Nephron progenitor cell (in vitro differentiated cells): Measurements from ENCODE around the gene ENOSF1.

Experiments
- DNase-seq: peaks from one replicate; pipeline ENCODE4 v3.0.0; 2021
- H3K27ac Mint-ChIP-seq: 2 replicates; pipeline ENCODE4 v1.8.0; 2021; ENCODE audit warnings: mild to moderate bottlenecking, moderate library complexity, mixed read lengths
- H3K27me3 Mint-ChIP-seq: 2 replicates; pipeline ENCODE4 v1.8.0; 2021; ENCODE audit warnings: mild to moderate bottlenecking, low read depth, mixed read lengths; ENCODE audit not compliant: poor library complexity
- H3K36me3 Mint-ChIP-seq: 2 replicates; pipeline ENCODE4 v1.8.0; 2021; ENCODE audit warnings: low read depth, mixed read lengths
- H3K4me1 Mint-ChIP-seq: 2 replicates; pipeline ENCODE4 v1.8.0; 2021; ENCODE audit warnings: mixed read lengths
- H3K4me3 Mint-ChIP-seq: 2 replicates; pipeline ENCODE4 v1.8.0; 2021; ENCODE audit warnings: mild to moderate bottlenecking, moderate library complexity, mixed read lengths
- H3K9me3 Mint-ChIP-seq: 2 replicates; pipeline ENCODE4 v1.8.0; 2021; ENCODE audit warnings: mild to moderate bottlenecking, moderate library complexity, mixed read lengths
- TF ChIP-seq, protein P1 (sequence below): fragments of 200-600 bp; sonication (generic); IDR thresholded peaks from 2 replicates; pipeline ENCODE4 v1.5.0; 2021; ENCODE audit warnings: antibody characterized with exemption

Gene ENOSF1

DNA sequence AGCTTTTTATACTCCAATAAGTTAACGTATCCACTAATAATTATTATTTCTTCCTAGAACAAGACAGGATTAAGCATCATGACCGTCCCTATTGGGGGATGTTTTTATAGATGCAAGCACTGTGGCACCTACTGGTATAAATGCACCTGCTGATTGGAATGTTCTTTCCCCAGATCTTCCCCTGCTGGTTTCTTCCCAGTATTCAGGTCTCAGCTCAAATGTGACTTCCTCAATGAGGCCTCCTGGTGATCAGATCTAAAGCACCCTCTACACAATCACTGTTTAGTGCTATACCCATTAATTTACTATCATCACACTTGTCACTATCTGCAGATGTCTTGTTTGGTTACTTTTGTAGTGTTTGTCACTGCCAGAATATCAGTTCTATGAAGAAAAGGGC lies 58.9 kb downstream of the ENOSF1 start:
- Mint-ChIP-seq H3K4me3 (no peak overlapping the region), H3K9me3 (peaks cover 12% of the 10 kb centered on the region), H3K27ac (no peak overlapping the region), H3K27me3 (peaks cover under 1% of the 10 kb centered on the region), H3K4me1 (peaks cover 4% of the 10 kb centered on the region), H3K36me3 (peaks cover 9% of the 10 kb centered on the region)
- DNase-seq: no peak
- TF ChIP-seq, protein P1, sequence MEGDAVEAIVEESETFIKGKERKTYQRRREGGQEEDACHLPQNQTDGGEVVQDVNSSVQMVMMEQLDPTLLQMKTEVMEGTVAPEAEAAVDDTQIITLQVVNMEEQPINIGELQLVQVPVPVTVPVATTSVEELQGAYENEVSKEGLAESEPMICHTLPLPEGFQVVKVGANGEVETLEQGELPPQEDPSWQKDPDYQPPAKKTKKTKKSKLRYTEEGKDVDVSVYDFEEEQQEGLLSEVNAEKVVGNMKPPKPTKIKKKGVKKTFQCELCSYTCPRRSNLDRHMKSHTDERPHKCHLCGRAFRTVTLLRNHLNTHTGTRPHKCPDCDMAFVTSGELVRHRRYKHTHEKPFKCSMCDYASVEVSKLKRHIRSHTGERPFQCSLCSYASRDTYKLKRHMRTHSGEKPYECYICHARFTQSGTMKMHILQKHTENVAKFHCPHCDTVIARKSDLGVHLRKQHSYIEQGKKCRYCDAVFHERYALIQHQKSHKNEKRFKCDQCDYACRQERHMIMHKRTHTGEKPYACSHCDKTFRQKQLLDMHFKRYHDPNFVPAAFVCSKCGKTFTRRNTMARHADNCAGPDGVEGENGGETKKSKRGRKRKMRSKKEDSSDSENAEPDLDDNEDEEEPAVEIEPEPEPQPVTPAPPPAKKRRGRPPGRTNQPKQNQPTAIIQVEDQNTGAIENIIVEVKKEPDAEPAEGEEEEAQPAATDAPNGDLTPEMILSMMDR: no peak

DNA sequence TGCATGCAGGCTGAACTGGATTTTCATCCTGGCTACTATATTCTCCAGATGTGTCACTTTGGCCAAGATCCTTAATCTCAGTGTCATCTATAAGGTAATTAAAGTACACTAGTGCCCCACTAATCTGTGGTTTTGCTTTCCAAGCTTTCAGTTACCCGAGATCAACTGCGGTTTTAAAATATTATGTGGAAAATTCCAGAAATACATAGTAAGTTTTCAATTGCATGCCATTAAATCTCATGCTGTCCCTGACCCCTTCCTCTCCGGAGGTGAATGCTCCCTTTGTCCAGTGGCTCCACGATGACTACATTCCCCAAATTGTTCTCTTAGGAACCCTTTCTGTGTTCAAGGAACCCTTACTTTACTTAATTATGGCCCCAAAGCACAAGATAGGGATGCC lies 60.3 kb downstream of the ENOSF1 start:
- Mint-ChIP-seq H3K4me1 (no peaks in the 10 kb centered on the region), H3K9me3 (peaks cover 12% of the 10 kb centered on the region), H3K4me3 (no peak overlapping the region), H3K27ac (no peak overlapping the region), H3K36me3 (peaks cover 5% of the 10 kb centered on the region), H3K27me3 (no peaks in the 10 kb centered on the region)
- no peak for DNase-seq
- TF ChIP-seq, protein P1: no peak

DNA sequence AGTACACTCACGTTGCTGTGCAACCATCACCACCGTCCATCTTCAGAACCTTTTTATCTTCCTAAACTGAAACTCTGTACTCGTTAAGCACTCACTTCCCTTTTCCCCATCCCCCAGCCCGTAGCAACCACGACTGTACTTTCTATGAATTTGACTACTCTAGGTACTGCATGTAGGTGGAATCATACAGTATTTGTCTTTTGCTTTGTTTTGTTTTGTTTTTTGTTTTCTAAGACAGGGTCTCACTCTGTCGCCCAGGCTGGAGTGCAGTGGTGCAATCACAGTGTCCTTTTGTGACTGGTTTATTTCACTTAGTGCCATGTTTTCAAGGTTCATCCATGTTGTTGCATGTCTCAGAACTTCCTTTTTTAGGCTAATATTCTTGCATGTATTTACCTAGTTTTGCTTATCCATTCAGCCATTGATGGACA lies 62.0 kb downstream of the ENOSF1 start:
- Mint-ChIP-seq H3K4me1 (no peaks in the 10 kb centered on the region), H3K27ac (peak overlapping the region; percentile 10), H3K27me3 (no peaks in the 10 kb centered on the region), H3K4me3 (no peak overlapping the region), H3K9me3 (peaks cover 2% of the 10 kb centered on the region), H3K36me3 (peaks cover 2% of the 10 kb centered on the region)
- TF ChIP-seq, protein P1: no peak
- DNase-seq: no peak

GRCh38 chr18:649341-649740 lies 63.1 kb downstream of the ENOSF1 start:
- DNase-seq: no peak
- TF ChIP-seq, protein P1: no peak
- H3K4me3 Mint-ChIP-seq: no peak overlapping the region
- H3K36me3 Mint-ChIP-seq: no peaks in the 10 kb centered on the region
- H3K4me1 Mint-ChIP-seq: no peaks in the 10 kb centered on the region
- H3K27me3 Mint-ChIP-seq: no peaks in the 10 kb centered on the region
- no peaks in the 10 kb centered on the region for H3K9me3 Mint-ChIP-seq
- no peak overlapping the region for H3K27ac Mint-ChIP-seq

- no peak overlapping the region for H3K4me3 Mint-ChIP-seq
- DNase-seq: no peak
These were observed 65.1 kb downstream of the ENOSF1 start for GRCh38 chr18:647304-647703.

More at GRCh38 chr18:647304-647703, 65.1 kb downstream of the ENOSF1 start:
- H3K36me3 Mint-ChIP-seq: no peaks in the 10 kb centered on the region
- H3K27me3 Mint-ChIP-seq: no peaks in the 10 kb centered on the region
- H3K9me3 Mint-ChIP-seq: no peaks in the 10 kb centered on the region
- TF ChIP-seq, protein P1: no peak
- H3K27ac Mint-ChIP-seq: no peak overlapping the region
- H3K4me1 Mint-ChIP-seq: no peaks in the 10 kb centered on the region
